ENCODE data around the gene FAM222A.

Gene FAM222A

GRCh38 chr12:109753054-109753401, 39.4 kb downstream of the FAM222A start:
- Histone ChIP-seq H3K27ac (ENCODE audit: low read length) (no peak overlapping the region), H3K36me3 (ENCODE audit: control insufficient read depth, insufficient read depth, low read length) (no peaks in the 10 kb centered on the region), H3K4me1 (ENCODE audit: control insufficient read depth, insufficient read depth, low read length) (0 out of 2 replicates have a peak, but pooled peaks cover under 1% of the 10 kb centered on the region), H3K9me3 (ENCODE audit: control insufficient read depth, insufficient read depth, low read length) (no peaks in the 10 kb centered on the region), H3K4me3 (ENCODE audit: low read length) (no peak overlapping the region), H3K27me3 (ENCODE audit: control insufficient read depth, insufficient read depth, low read length) (no peaks in the 10 kb centered on the region)
- no CpG with 5 or more reads among the region's 5 CpGs for WGBS (ENCODE audit: insufficient coverage, insufficient read length)
- DNase-seq (ENCODE audit: low read depth, low spot score) = no peak

- WGBS (ENCODE audit: insufficient coverage, insufficient read length) = no CpG with 5 or more reads among the region's 2 CpGs
- H3K9me3 ChIP-seq (ENCODE audit: control insufficient read depth, insufficient read depth, low read length) = no peaks in the 10 kb centered on the region
- no peak for DNase-seq (ENCODE audit: low read depth, low spot score)
- H3K27ac ChIP-seq (ENCODE audit: low read length) = no peak overlapping the region
- H3K27me3 ChIP-seq (ENCODE audit: control insufficient read depth, insufficient read depth, low read length) = no peaks in the 10 kb centered on the region
- H3K4me1 ChIP-seq (ENCODE audit: control insufficient read depth, insufficient read depth, low read length) = peaks cover 6% of the 10 kb centered on the region; the same call in 1 of the 2 replicates
- no peaks in the 10 kb centered on the region for H3K36me3 ChIP-seq (ENCODE audit: control insufficient read depth, insufficient read depth, low read length)
- H3K4me3 ChIP-seq (ENCODE audit: low read length) = no peak overlapping the region
Measured at GRCh38 chr12:109753959-109754358, 40.3 kb downstream of the FAM222A start.

- Histone ChIP-seq H3K27me3 (ENCODE audit: control insufficient read depth, insufficient read depth, low read length) (no peaks in the 10 kb centered on the region), H3K4me1 (ENCODE audit: control insufficient read depth, insufficient read depth, low read length) (peaks cover 6% of the 10 kb centered on the region), H3K4me3 (ENCODE audit: low read length) (no peak overlapping the region), H3K27ac (ENCODE audit: low read length) (no peak overlapping the region), H3K36me3 (ENCODE audit: control insufficient read depth, insufficient read depth, low read length) (no peaks in the 10 kb centered on the region), H3K9me3 (ENCODE audit: control insufficient read depth, insufficient read depth, low read length) (no peaks in the 10 kb centered on the region)
- DNase-seq (ENCODE audit: low read depth, low spot score) = no peak
- no CpG with 5 or more reads among the region's 1 CpG for WGBS (ENCODE audit: insufficient coverage, insufficient read length)
Measured at GRCh38 chr12:109756457-109756856, 42.8 kb downstream of the FAM222A start.

GRCh38 chr12:109757671-109758265, 44.1 kb downstream of the FAM222A start:
- no peak overlapping the region for H3K4me3 ChIP-seq (ENCODE audit: low read length)
- H3K4me1 ChIP-seq (ENCODE audit: control insufficient read depth, insufficient read depth, low read length) = peaks cover 6% of the 10 kb centered on the region
- H3K27me3 ChIP-seq (ENCODE audit: control insufficient read depth, insufficient read depth, low read length) = no peaks in the 10 kb centered on the region
- no peak overlapping the region for H3K27ac ChIP-seq (ENCODE audit: low read length)
- H3K36me3 ChIP-seq (ENCODE audit: control insufficient read depth, insufficient read depth, low read length) = no peaks in the 10 kb centered on the region
- no peak for DNase-seq (ENCODE audit: low read depth, low spot score)
- WGBS (ENCODE audit: insufficient coverage, insufficient read length) = no CpG with 5 or more reads among the region's 11 CpGs
- no peaks in the 10 kb centered on the region for H3K9me3 ChIP-seq (ENCODE audit: control insufficient read depth, insufficient read depth, low read length)

GRCh38 chr12:109758426-109759420, 45.1 kb downstream of the FAM222A start:
- no peak overlapping the region for H3K27ac ChIP-seq (ENCODE audit: low read length)
- H3K4me3 ChIP-seq (ENCODE audit: low read length) = no peak overlapping the region
- no peak for DNase-seq (ENCODE audit: low read depth, low spot score)
- WGBS (ENCODE audit: insufficient coverage, insufficient read length) = no CpG with 5 or more reads among the region's 15 CpGs
- H3K4me1 ChIP-seq (ENCODE audit: control insufficient read depth, insufficient read depth, low read length) = peaks cover 6% of the 10 kb centered on the region
- H3K27me3 ChIP-seq (ENCODE audit: control insufficient read depth, insufficient read depth, low read length) = no peaks in the 10 kb centered on the region
- no peaks in the 10 kb centered on the region for H3K36me3 ChIP-seq (ENCODE audit: control insufficient read depth, insufficient read depth, low read length)
- no peaks in the 10 kb centered on the region for H3K9me3 ChIP-seq (ENCODE audit: control insufficient read depth, insufficient read depth, low read length)

GRCh38 chr12:109759595-109759994, 46.0 kb downstream of the FAM222A start:
- H3K4me1 ChIP-seq (ENCODE audit: control insufficient read depth, insufficient read depth, low read length) = peaks cover 6% of the 10 kb centered on the region
- H3K4me3 ChIP-seq (ENCODE audit: low read length) = no peak overlapping the region
- H3K9me3 ChIP-seq (ENCODE audit: control insufficient read depth, insufficient read depth, low read length) = no peaks in the 10 kb centered on the region
- H3K27me3 ChIP-seq (ENCODE audit: control insufficient read depth, insufficient read depth, low read length) = no peaks in the 10 kb centered on the region
- no peak overlapping the region for H3K27ac ChIP-seq (ENCODE audit: low read length)
- no peak for DNase-seq (ENCODE audit: low read depth, low spot score)
- WGBS (ENCODE audit: insufficient coverage, insufficient read length) = no CpG with 5 or more reads among the region's 13 CpGs
- H3K36me3 ChIP-seq (ENCODE audit: control insufficient read depth, insufficient read depth, low read length) = no peaks in the 10 kb centered on the region

- Histone ChIP-seq H3K36me3 (ENCODE audit: control insufficient read depth, insufficient read depth, low read length) (no peaks in the 10 kb centered on the region), H3K4me1 (ENCODE audit: control insufficient read depth, insufficient read depth, low read length) (peaks cover 6% of the 10 kb centered on the region), H3K27ac (ENCODE audit: low read length) (no peak overlapping the region), H3K4me3 (ENCODE audit: low read length) (no peak overlapping the region), H3K9me3 (ENCODE audit: control insufficient read depth, insufficient read depth, low read length) (no peaks in the 10 kb centered on the region), H3K27me3 (ENCODE audit: control insufficient read depth, insufficient read depth, low read length) (no peaks in the 10 kb centered on the region)
- no CpG with 5 or more reads among the region's 18 CpGs for WGBS (ENCODE audit: insufficient coverage, insufficient read length)
- DNase-seq (ENCODE audit: low read depth, low spot score) = no peak
Measured at GRCh38 chr12:109760031-109760929, 46.7 kb downstream of the FAM222A start.

GRCh38 chr12:109760930-109761921, 47.6 kb downstream of the FAM222A start:
- Histone ChIP-seq H3K9me3 (ENCODE audit: control insufficient read depth, insufficient read depth, low read length) (no peaks in the 10 kb centered on the region), H3K27me3 (ENCODE audit: control insufficient read depth, insufficient read depth, low read length) (no peaks in the 10 kb centered on the region), H3K4me1 (ENCODE audit: control insufficient read depth, insufficient read depth, low read length) (peaks cover 6% of the 10 kb centered on the region), H3K27ac (ENCODE audit: low read length) (no peak overlapping the region), H3K36me3 (ENCODE audit: control insufficient read depth, insufficient read depth, low read length) (no peaks in the 10 kb centered on the region), H3K4me3 (ENCODE audit: low read length) (no peak overlapping the region)
- DNase-seq (ENCODE audit: low read depth, low spot score) = no peak
- no CpG with 5 or more reads among the region's 16 CpGs for WGBS (ENCODE audit: insufficient coverage, insufficient read length)

GRCh38 chr12:109762071-109762672, 48.5 kb downstream of the FAM222A start:
- no CpG with 5 or more reads among the region's 12 CpGs for WGBS (ENCODE audit: insufficient coverage, insufficient read length)
- Histone ChIP-seq H3K27ac (ENCODE audit: low read length) (no peak overlapping the region), H3K36me3 (ENCODE audit: control insufficient read depth, insufficient read depth, low read length) (no peaks in the 10 kb centered on the region), H3K27me3 (ENCODE audit: control insufficient read depth, insufficient read depth, low read length) (no peaks in the 10 kb centered on the region), H3K9me3 (ENCODE audit: control insufficient read depth, insufficient read depth, low read length) (no peaks in the 10 kb centered on the region), H3K4me1 (ENCODE audit: control insufficient read depth, insufficient read depth, low read length) (peaks cover 6% of the 10 kb centered on the region), H3K4me3 (ENCODE audit: low read length) (no peak overlapping the region)
- no peak for DNase-seq (ENCODE audit: low read depth, low spot score)
